Right lobe of liver (tissue), 6 donors: Measurements from ENCODE around the gene LRP11. TPM values are rescaled to one million over a fixed set of nuclear protein-coding genes. Genes with fewer than 3 reads are reported as not detected.
"Not testable (repeated sequence)": the region's sequence is repeated elsewhere in the genome, so short reads cannot be mapped to it uniquely, and the experiment has no call there.

Source experiments
- ATAC-seq, 4 donors: fragments of 200-7000 bp; cut with Tn5 transposase; one replicate each; pipeline ENCODE4 v1.9.1; 2020; ENCODE audit warnings: mild to moderate bottlenecking in 4 of 4, moderate library complexity in 4 of 4
- DNase-seq, 3 donors: peaks; one replicate each; pipeline ENCODE4 v3.0.0-alpha.2; 2020
- H3K27ac ChIP-seq, 3 donors: fragments of 200-600 bp; one replicate each; pipeline ENCODE4 v1.8.0; 2022
- H3K27me3 ChIP-seq, 2 donors: fragments of 200-600 bp; one replicate each; pipeline ENCODE4 v1.8.0; 2022
- H3K36me3 ChIP-seq, 4 donors: fragments of 200-600 bp; sonication (generic) in 1 of 4; one replicate each; pipeline versions ENCODE4 v1.5.1 to v1.8.0; 2017 to 2022; ENCODE audit warnings: control low read depth in 1 of 4
- H3K4me1 ChIP-seq, 4 donors: fragments of 200-600 bp; sonication (generic) in 1 of 4; one replicate each; pipeline versions ENCODE4 v1.5.1 to v1.8.0; 2017 to 2022; ENCODE audit warnings: control low read depth in 1 of 4
- H3K4me3 ChIP-seq, 3 donors: fragments of 200-600 bp; one replicate each; pipeline ENCODE4 v1.8.0; 2022
- H3K9me3 ChIP-seq, 4 donors: fragments of 200-600 bp; sonication (generic) in 1 of 4; one replicate each; pipeline versions ENCODE4 v1.5.1 to v1.8.0; 2017 to 2022; ENCODE audit warnings: control low read depth in 1 of 4
- CTCF ChIP-seq, 4 donors: fragments of 200-600 bp in 3 of 4; fragments of 450-650 bp in 1 of 4; IDR thresholded peaks; one replicate each; pipeline versions ENCODE4 v1.5.1 to v1.8.0; 2016 to 2022; ENCODE audit warnings: antibody characterized with exemption in 4 of 4, mild to moderate bottlenecking in 2 of 4
- POLR2A ChIP-seq: fragments of 450-650 bp; IDR thresholded peaks from one replicate; pipeline ENCODE4 v1.6.1; 2017; ENCODE audit warnings: antibody characterized with exemption, mild to moderate bottlenecking
- WGBS: methylation state at CpG from one replicate; pipeline ENCODE4 v1.1.6; 2018; ENCODE audit warnings: low coverage, low lambda C conversion rate; ENCODE audit not compliant: insufficient coverage; ENCODE audit errors: missing lambda C conversion rate; 5-methylcytosine and 5-hydroxymethylcytosine counted together
- intact Hi-C, 2 donors: fragments of 100-400 bp; cut with DNase I; formaldehyde crosslinking; loops; one replicate each; pipeline versions ENCODE4 v1.11.2 to v1.14.1; 2022
- total RNA-seq, 6 experiments: library from RNA; depleted of rRNA in 2 of 6; stranded (reverse); fragments of >200 nt in 2 of 6; fragmentation: NEBNext Ultra II Directional in 3 of 6; extraction: Animal tissue kit (Norgen Biotek cat#: 25700) in 3 of 6; gene quantifications; one replicate each; pipeline versions ENCODE4 v1.1.0 to v1.2.4, GENCODE V29; 2016 to 2023
- donor health status: DM: no; HTN: yes; CAD: no.
- donor health status: DM: no; HTN: no; CAD: no.
- donor health status: DM: no; HTN: no; CAD: no.
- donor health status: DM: no; HTN: yes; CAD: no.
- donor health status: DM: no; HTN: yes; CAD: no.

LRP11 gene
- total RNA-seq, 6 experiments from 2014 or later: 6.8 to 11.1 (median 9.3) TPM

GRCh38 chr6:149869275-149869892, 5.2 kb upstream of the LRP11 start:
- ATAC-seq (no peak), DNase-seq (no peak)
- Histone ChIP-seq H3K4me3 (no peak overlapping the region), H3K27ac (no peak overlapping the region), H3K9me3 (no peaks in the 10 kb centered on the region), H3K36me3 (no peaks in the 10 kb centered on the region), H3K4me1 (peaks cover 0 to 15% (median 0%) of the 10 kb centered on the region in 4 donors), H3K27me3 (no peaks in the 10 kb centered on the region)
- TF ChIP-seq POLR2A (no peak), CTCF (IDR thresholded peaks at IDR 0.05) (no peak)
- intact Hi-C loops: no loop called here
- WGBS: 76% methylated on average over 10 of the region's 10 CpGs

GRCh38 chr6:149867876-149868640, 3.9 kb upstream of the LRP11 start:
- no peak overlapping the region for H3K27ac ChIP-seq
- DNase-seq (peak in 1 of 3 donors; percentile 50), ATAC-seq (peak in 3 of 4 donors; percentile 2 to 47 (median 6))
- no peaks in the 10 kb centered on the region for H3K9me3 ChIP-seq
- TF ChIP-seq CTCF (IDR thresholded peaks at IDR 0.05) (no peak), POLR2A (no peak)
- no peaks in the 10 kb centered on the region for H3K27me3 ChIP-seq
- H3K4me1 ChIP-seq: peaks cover 0 to 16% (median 0%) of the 10 kb centered on the region in 4 donors
- WGBS: 45% methylated on average over 4 of the region's 4 CpGs
- no peak overlapping the region for H3K4me3 ChIP-seq
- intact Hi-C loops: no loop called here
- H3K36me3 ChIP-seq: no peaks in the 10 kb centered on the region

GRCh38 chr6:149864578-149865535, 698 bp upstream of the LRP11 start:
- no peaks in the 10 kb centered on the region for H3K9me3 ChIP-seq
- no peaks in the 10 kb centered on the region for H3K27me3 ChIP-seq
- peak overlapping the region; percentile 62 to 75 (median 63) for H3K4me3 ChIP-seq
- WGBS: 20% methylated on average over 19 of the region's 23 CpGs
- H3K36me3 ChIP-seq: no peaks in the 10 kb centered on the region
- peak overlapping the region; percentile 66 to 92 (median 88) for H3K27ac ChIP-seq
- intact Hi-C loops: no loop called here
- TF ChIP-seq POLR2A: no peak
- TF ChIP-seq CTCF (IDR thresholded peaks at IDR 0.05): peak; percentile 52 to 65 (median 56)
- H3K4me1 ChIP-seq: peaks cover 0 to 40% (median 8%) of the 10 kb centered on the region in 4 donors
- ATAC-seq (peak; percentile 8 to 32 (median 19)), DNase-seq (no peak)

- peak overlapping the region; percentile 62 to 75 (median 63) for H3K4me3 ChIP-seq
- ATAC-seq (peak; percentile 42 to 65 (median 63)), DNase-seq (peak; percentile 70 to 85 (median 83))
- H3K9me3 ChIP-seq: no peaks in the 10 kb centered on the region
- no peak for TF ChIP-seq POLR2A
- TF ChIP-seq CTCF (IDR thresholded peaks at IDR 0.05): no peak
- H3K27me3 ChIP-seq: no peaks in the 10 kb centered on the region
- H3K4me1 ChIP-seq: peaks cover 0 to 38% (median 11%) of the 10 kb centered on the region in 4 donors
- peak overlapping the region; percentile 66 to 92 (median 88) for H3K27ac ChIP-seq
- under 1% methylated on average over 30 of the region's 69 CpGs for WGBS
- H3K36me3 ChIP-seq: no peaks in the 10 kb centered on the region
- intact Hi-C loops: no loop called here
Measured at GRCh38 chr6:149862922-149863697, 1.0 kb downstream of the LRP11 start.

- DNase-seq, ATAC-seq, H3K36me3 ChIP-seq, intact Hi-C loops, H3K9me3 ChIP-seq, H3K27me3 ChIP-seq: not testable (repeated sequence)
- WGBS: 96% methylated on average over 3 of the region's 12 CpGs
- peaks cover 0 to 36% (median 11%) of the 10 kb centered on the region in 4 donors for H3K4me1 ChIP-seq
- peak overlapping the region; percentile 62 to 75 (median 63) for H3K4me3 ChIP-seq
- peak overlapping the region in 1 of 3 donors; percentile 88 for H3K27ac ChIP-seq
Measured at GRCh38 chr6:149862424-149862738, 1.8 kb downstream of the LRP11 start.
